Fibroblast of skin of abdomen (primary cell): ENCODE measurements around the gene BBS1.
"Not testable (repeated sequence)": the region's sequence is repeated elsewhere in the genome, so short reads cannot be mapped to it uniquely, and the experiment has no call there.

Source experiments
- DNase-seq: peaks from one replicate; pipeline ENCODE4 v3.0.0-alpha.2; 2013

Gene BBS1

GRCh38 chr11:66582565-66583147 is 72.2 kb downstream of the BBS1 start:
- DNase-seq, result not testable (repeated sequence)
